ENCODE results near the gene TRIM47. TPM values are rescaled to one million over a fixed set of nuclear protein-coding genes. Genes with fewer than 3 reads are reported as not detected.

TRIM47 gene
- total and polyA plus RNA-seq, 2 of the 13 experiments (the other 11 are each of a cell fraction or from before 2014, with no cell fraction given): 33.5 to 82.0 TPM

GRCh38 chr17:75926456-75926855 is 48.1 kb upstream of the TRIM47 start:
- Histone ChIP-seq H3K9ac (ENCODE audit: insufficient read depth, low read depth, low read length) (no peak overlapping the region), H3K4me2 (ENCODE audit: low read depth, low read length) (no peak overlapping the region), H3K79me2 (ENCODE audit: insufficient read depth, low read length) (no peaks in the 10 kb centered on the region), H3K4me1 (ENCODE audit: insufficient read depth, low read length) (peaks cover 42% of the 10 kb centered on the region), H3K4me3 (replicated peaks in 1 of 3; ENCODE audit: insufficient read depth in 1 of 3, low read depth in 2 of 3, low read length in 3 of 3) (no peak overlapping the region), H3K27ac (ENCODE audit: extremely low read length, insufficient read depth, low read length) (no peak overlapping the region), H4K20me1 (ENCODE audit: insufficient read depth, low read length) (no peaks in the 10 kb centered on the region), H3K36me3 (replicated peaks in 1 of 2; ENCODE audit: control insufficient read depth in 1 of 2, insufficient read depth in 2 of 2, low read length in 2 of 2) (no peaks in the 10 kb centered on the region), H3K9me3 (ENCODE audit: low read length) (no peaks in the 10 kb centered on the region), H2AFZ (ENCODE audit: low read length) (no peak overlapping the region), H3K27me3 (ENCODE audit: control insufficient read depth in 1 of 2, insufficient read depth in 2 of 2, low read length in 2 of 2) (no peaks in the 10 kb centered on the region)
- ChIA-PET CTCF (ENCODE audit: low intra/inter-chr PET ratio, low total read pairs) (interaction anchor here (0.9 to 1.7 kb wide), 2 partner anchors 21 to 77 kb away, joined by 3 to 15 read pairs; partner anchors contain the start of gene MRPL38), POLR2A (interaction anchor here (1.6 to 3.4 kb wide), 2 partner anchors 21 to 70 kb away, joined by 5 to 21 read pairs; partner anchors contain the start of gene MRPL38)
- TF ChIP-seq BHLHE40 (IDR thresholded peaks at IDR 0.05; ENCODE audit: low read length) (no peak), ZNF652 (CRISPR knock-in tag; IDR thresholded peaks at IDR 0.05; ENCODE audit: borderline replicate concordance, low read depth) (no peak), FOXC1 (CRISPR knock-in tag; IDR thresholded peaks at IDR 0.05; ENCODE audit: borderline replicate concordance) (no peak), KDM1A (CRISPR knock-in tag; IDR thresholded peaks at IDR 0.05) (no peak)
- no TSS peak for BruUV-seq (replicated peaks)
- no peak for ATAC-seq
- WGBS (ENCODE audit: low lambda C conversion rate): 82% methylated on average over 4 of the region's 4 CpGs
- no peak for FAIRE-seq
- in situ Hi-C loops (cut with HindIII; ENCODE audit: extremely low pct_ligation_motif_present, low pct_unique_long_range_greater_than_20kb): no loop called here
- DNase-seq (ENCODE audit: low spot score): no peak
- intact Hi-C loops (cut with micrococcal nuclease; ENCODE audit: unreplicated experiment): no loop called here

GRCh38 chr17:75925912-75926311 is 47.5 kb upstream of the TRIM47 start:
- no peak overlapping the region for H3K4me2 ChIP-seq (ENCODE audit: low read depth, low read length)
- no peak for TF ChIP-seq ZSCAN12 (CRISPR knock-in tag; IDR thresholded peaks at IDR 0.05)
- no peak for TF ChIP-seq ZNF792 (CRISPR knock-in tag; IDR thresholded peaks at IDR 0.05)
- TF ChIP-seq NR3C1 (CRISPR knock-in tag; IDR thresholded peaks at IDR 0.05): no peak
- TF ChIP-seq ATM (IDR thresholded peaks at IDR 0.05; ENCODE audit: borderline replicate concordance): no peak
- no peak for TF ChIP-seq SPEN (CRISPR knock-in tag; IDR thresholded peaks at IDR 0.05; ENCODE audit: low read depth)
- no peak for TF ChIP-seq RFXANK (CRISPR knock-in tag; IDR thresholded peaks at IDR 0.05)
- no peak for TF ChIP-seq GATA4 (IDR thresholded peaks at IDR 0.05; ENCODE audit: borderline replicate concordance, low read depth)
- TF ChIP-seq ZNF512 (CRISPR knock-in tag; IDR thresholded peaks at IDR 0.05): no peak
- no peak for TF ChIP-seq HDAC6 (IDR thresholded peaks at IDR 0.05; ENCODE audit: low read depth, low read length)
- in situ Hi-C loops (cut with HindIII; ENCODE audit: extremely low pct_ligation_motif_present, low pct_unique_long_range_greater_than_20kb): no loop called here
- H3K9ac ChIP-seq (ENCODE audit: insufficient read depth, low read depth, low read length): no peak overlapping the region
- no peaks in the 10 kb centered on the region for H4K20me1 ChIP-seq (ENCODE audit: insufficient read depth, low read length)
- BruUV-seq (replicated peaks): no TSS peak
- no peaks in the 10 kb centered on the region for H3K9me3 ChIP-seq (ENCODE audit: low read length)
- H3K79me2 ChIP-seq (ENCODE audit: insufficient read depth, low read length): no peaks in the 10 kb centered on the region
- H3K27me3 ChIP-seq (ENCODE audit: control insufficient read depth in 1 of 2, insufficient read depth in 2 of 2, low read length in 2 of 2): no peaks in the 10 kb centered on the region
- no peak for ATAC-seq
- H3K36me3 ChIP-seq (replicated peaks in 1 of 2; ENCODE audit: control insufficient read depth in 1 of 2, insufficient read depth in 2 of 2, low read length in 2 of 2): no peaks in the 10 kb centered on the region
- no peak for DNase-seq (ENCODE audit: low spot score)
- 88% methylated on average over 12 of the region's 15 CpGs for WGBS (ENCODE audit: low lambda C conversion rate)
- no peak overlapping the region for H2AFZ ChIP-seq (ENCODE audit: low read length)
- H3K4me1 ChIP-seq (ENCODE audit: insufficient read depth, low read length): peaks cover 42% of the 10 kb centered on the region
- FAIRE-seq: no peak
- ChIA-PET CTCF (ENCODE audit: low intra/inter-chr PET ratio, low total read pairs) (interaction anchor here (0.9 to 1.4 kb wide), 2 partner anchors 21 to 77 kb away, joined by 3 to 4 read pairs; partner anchors contain the start of gene MRPL38), POLR2A (interaction anchor here (1.2 to 3.4 kb wide), 2 partner anchors 21 to 78 kb away, joined by 4 to 21 read pairs; partner anchors contain the start of gene MRPL38)
- H3K4me3 ChIP-seq (replicated peaks in 1 of 3; ENCODE audit: insufficient read depth in 1 of 3, low read depth in 2 of 3, low read length in 3 of 3): no peak overlapping the region
- intact Hi-C loops (cut with micrococcal nuclease; ENCODE audit: unreplicated experiment): no loop called here
- no peak overlapping the region for H3K27ac ChIP-seq (ENCODE audit: extremely low read length, insufficient read depth, low read length)

All from HepG2 (cell line).